Right lobe of liver (tissue), 4 donors: ENCODE results near the gene CMBL.

Experiments
- CTCF ChIP-seq, 4 donors: fragments of 200-600 bp in 3 of 4; fragments of 450-650 bp in 1 of 4; IDR thresholded peaks; one replicate each; pipeline versions ENCODE4 v1.5.1 to v1.8.0; 2016 to 2022; ENCODE audit warnings: antibody characterized with exemption in 4 of 4, mild to moderate bottlenecking in 2 of 4
- POLR2A ChIP-seq: fragments of 450-650 bp; IDR thresholded peaks from one replicate; pipeline ENCODE4 v1.6.1; 2017; ENCODE audit warnings: antibody characterized with exemption, mild to moderate bottlenecking
- donor health status: DM: no; HTN: no; CAD: no.
- donor health status: DM: no; HTN: no; CAD: no.
- donor health status: DM: no; HTN: yes; CAD: no.

- no peak for TF ChIP-seq CTCF (IDR thresholded peaks at IDR 0.05)
- TF ChIP-seq POLR2A, result no peak
Observed at GRCh38 chr5:10257870-10258269, 49.8 kb downstream of the CMBL start.
